WTC11 (cell line): ENCODE data around the gene CLDN8.

ENCODE experiments used
- FOXJ3 ChIP-seq: sonication (generic); formaldehyde crosslinking; IDR thresholded peaks from 2 replicates; pipeline ENCODE4 v1.9.0; 2021; ENCODE audit warnings: missing genetic modification reagents, mild to moderate bottlenecking, borderline replicate concordance
- JUN ChIP-seq: sonication (generic); formaldehyde crosslinking; IDR thresholded peaks from 2 replicates; pipeline ENCODE4 v1.8.0; 2023; ENCODE audit warnings: mild to moderate bottlenecking, missing genetic modification reagents
- NFE2L1 ChIP-seq: sonication (generic); formaldehyde crosslinking; IDR thresholded peaks from 2 replicates; pipeline ENCODE4 v1.8.1; 2023; ENCODE audit warnings: missing genetic modification reagents
- ZNF121 ChIP-seq: sonication (generic); formaldehyde crosslinking; IDR thresholded peaks from 2 replicates; pipeline ENCODE4 v1.8.0; 2023; ENCODE audit warnings: missing genetic modification reagents
- ZNF138 ChIP-seq: sonication (generic); formaldehyde crosslinking; conservative IDR thresholded peaks from 2 replicates; pipeline ENCODE4 v1.8.1; 2022; ENCODE audit warnings: mild to moderate bottlenecking, moderate library complexity, missing genetic modification reagents
- TF ChIP-seq, protein P1 (sequence below): sonication (generic); formaldehyde crosslinking; IDR thresholded peaks from 2 replicates; pipeline ENCODE4 v1.8.0; 2022; ENCODE audit warnings: mild to moderate bottlenecking, missing genetic modification reagents
- TF ChIP-seq, protein P2 (sequence below): fragments of 200-600 bp; IDR thresholded peaks from 2 replicates; pipeline ENCODE4 v1.8.0; 2022; ENCODE audit warnings: antibody characterized with exemption

DNA sequence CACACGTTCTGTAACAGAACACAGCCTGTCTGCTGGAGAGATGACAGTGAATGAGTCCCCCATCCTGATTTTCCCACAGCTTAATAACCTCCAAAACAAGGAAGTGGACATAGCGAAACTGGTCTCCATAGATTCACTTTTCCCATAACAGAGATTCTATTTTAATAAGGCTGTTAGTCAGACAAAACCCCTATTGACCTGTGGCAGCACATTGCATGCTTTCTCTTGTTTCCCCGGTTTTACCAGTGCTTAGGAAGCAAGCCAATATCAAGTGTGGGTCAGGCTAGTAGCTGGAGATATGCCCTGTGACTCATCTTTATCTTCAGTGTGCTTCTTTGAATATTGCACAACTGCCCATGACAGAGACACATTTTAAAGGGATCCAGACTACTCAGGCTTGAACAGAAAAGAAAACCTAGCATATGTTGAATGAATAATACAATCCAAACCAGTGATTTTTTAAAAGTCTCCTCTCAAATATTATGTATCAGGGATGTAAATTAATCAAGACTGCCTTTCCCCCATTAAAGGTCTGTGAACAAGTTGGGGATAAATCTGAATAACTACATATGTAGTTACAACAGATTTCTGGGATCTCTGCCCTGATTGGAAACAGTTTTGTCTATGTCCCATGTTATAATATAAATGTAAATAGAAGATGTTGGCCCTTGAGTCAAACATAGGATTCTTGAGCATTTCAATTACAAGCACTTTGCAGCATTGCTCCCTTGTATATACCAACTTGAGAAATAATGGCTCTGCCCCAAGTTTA lies 11.9 kb upstream of the CLDN8 start:
- TF ChIP-seq, protein P1, sequence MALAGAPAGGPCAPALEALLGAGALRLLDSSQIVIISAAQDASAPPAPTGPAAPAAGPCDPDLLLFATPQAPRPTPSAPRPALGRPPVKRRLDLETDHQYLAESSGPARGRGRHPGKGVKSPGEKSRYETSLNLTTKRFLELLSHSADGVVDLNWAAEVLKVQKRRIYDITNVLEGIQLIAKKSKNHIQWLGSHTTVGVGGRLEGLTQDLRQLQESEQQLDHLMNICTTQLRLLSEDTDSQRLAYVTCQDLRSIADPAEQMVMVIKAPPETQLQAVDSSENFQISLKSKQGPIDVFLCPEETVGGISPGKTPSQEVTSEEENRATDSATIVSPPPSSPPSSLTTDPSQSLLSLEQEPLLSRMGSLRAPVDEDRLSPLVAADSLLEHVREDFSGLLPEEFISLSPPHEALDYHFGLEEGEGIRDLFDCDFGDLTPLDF (CRISPR knock-in tag), result no peak
- TF ChIP-seq, protein P2, sequence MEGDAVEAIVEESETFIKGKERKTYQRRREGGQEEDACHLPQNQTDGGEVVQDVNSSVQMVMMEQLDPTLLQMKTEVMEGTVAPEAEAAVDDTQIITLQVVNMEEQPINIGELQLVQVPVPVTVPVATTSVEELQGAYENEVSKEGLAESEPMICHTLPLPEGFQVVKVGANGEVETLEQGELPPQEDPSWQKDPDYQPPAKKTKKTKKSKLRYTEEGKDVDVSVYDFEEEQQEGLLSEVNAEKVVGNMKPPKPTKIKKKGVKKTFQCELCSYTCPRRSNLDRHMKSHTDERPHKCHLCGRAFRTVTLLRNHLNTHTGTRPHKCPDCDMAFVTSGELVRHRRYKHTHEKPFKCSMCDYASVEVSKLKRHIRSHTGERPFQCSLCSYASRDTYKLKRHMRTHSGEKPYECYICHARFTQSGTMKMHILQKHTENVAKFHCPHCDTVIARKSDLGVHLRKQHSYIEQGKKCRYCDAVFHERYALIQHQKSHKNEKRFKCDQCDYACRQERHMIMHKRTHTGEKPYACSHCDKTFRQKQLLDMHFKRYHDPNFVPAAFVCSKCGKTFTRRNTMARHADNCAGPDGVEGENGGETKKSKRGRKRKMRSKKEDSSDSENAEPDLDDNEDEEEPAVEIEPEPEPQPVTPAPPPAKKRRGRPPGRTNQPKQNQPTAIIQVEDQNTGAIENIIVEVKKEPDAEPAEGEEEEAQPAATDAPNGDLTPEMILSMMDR, result no peak
- TF ChIP-seq NFE2L1 (CRISPR knock-in tag), result no peak
- TF ChIP-seq ZNF121 (CRISPR knock-in tag), result no peak
- no peak for TF ChIP-seq JUN
- TF ChIP-seq FOXJ3 (CRISPR knock-in tag), result no peak
- TF ChIP-seq ZNF138 (CRISPR knock-in tag), result no peak
